T-helper 2 cell treated with Interferon-gamma antibody and Interleukin-4, amounts not matched to agents 5 μg/mL and 100 μg/mL, for 36 hours (primary cell): ENCODE measurements around the gene DNAAF5.

ENCODE experiments used
- DNase-seq: peaks from one replicate; pipeline ENCODE4 v3.0.0; 2021; ENCODE audit warnings: low spot score
- H3K27ac Mint-ChIP-seq: one replicate; pipeline ENCODE4 v1.8.0; 2021; ENCODE audit warnings: mild to moderate bottlenecking, mixed read lengths
- H3K27me3 Mint-ChIP-seq: one replicate; pipeline ENCODE4 v1.8.0; 2021; ENCODE audit warnings: low read depth, mixed read lengths
- H3K36me3 Mint-ChIP-seq: one replicate; pipeline ENCODE4 v1.8.0; 2021; ENCODE audit warnings: low read depth, mixed read lengths
- H3K4me1 Mint-ChIP-seq: one replicate; pipeline ENCODE4 v1.8.0; 2021; ENCODE audit warnings: low read depth, mixed read lengths
- H3K4me3 Mint-ChIP-seq: one replicate; pipeline ENCODE4 v1.8.0; 2022; ENCODE audit warnings: mild to moderate bottlenecking, moderate library complexity, mixed read lengths
- H3K9me3 Mint-ChIP-seq: one replicate; pipeline ENCODE4 v1.8.0; 2021; ENCODE audit warnings: mixed read lengths

Gene DNAAF5

GRCh38 chr7:696812-697551 is 29.5 kb upstream of the DNAAF5 start:
- peaks cover 15% of the 10 kb centered on the region for H3K36me3 Mint-ChIP-seq
- no peak for DNase-seq
- H3K4me1 Mint-ChIP-seq: no peaks in the 10 kb centered on the region
- H3K4me3 Mint-ChIP-seq: no peak overlapping the region
- peaks cover 8% of the 10 kb centered on the region for H3K9me3 Mint-ChIP-seq
- H3K27me3 Mint-ChIP-seq: no peaks in the 10 kb centered on the region
- H3K27ac Mint-ChIP-seq: no peak overlapping the region

- Mint-ChIP-seq H3K9me3 (peaks cover 20% of the 10 kb centered on the region), H3K36me3 (peaks cover 19% of the 10 kb centered on the region), H3K4me1 (no peaks in the 10 kb centered on the region), H3K4me3 (no peak overlapping the region), H3K27me3 (no peaks in the 10 kb centered on the region), H3K27ac (no peak overlapping the region)
- no peak for DNase-seq
Measured at GRCh38 chr7:698515-699475, 27.7 kb upstream of the DNAAF5 start.

GRCh38 chr7:699476-700170 is 26.9 kb upstream of the DNAAF5 start:
- Mint-ChIP-seq H3K27me3 (no peaks in the 10 kb centered on the region), H3K4me1 (no peaks in the 10 kb centered on the region), H3K36me3 (peaks cover 23% of the 10 kb centered on the region), H3K27ac (no peak overlapping the region), H3K4me3 (no peak overlapping the region), H3K9me3 (peaks cover 25% of the 10 kb centered on the region)
- no peak for DNase-seq

- H3K9me3 Mint-ChIP-seq: peaks cover 25% of the 10 kb centered on the region
- peaks cover 23% of the 10 kb centered on the region for H3K36me3 Mint-ChIP-seq
- H3K27ac Mint-ChIP-seq: no peak overlapping the region
- H3K4me3 Mint-ChIP-seq: no peak overlapping the region
- no peak for DNase-seq
- no peaks in the 10 kb centered on the region for H3K4me1 Mint-ChIP-seq
- H3K27me3 Mint-ChIP-seq: no peaks in the 10 kb centered on the region
Measured at GRCh38 chr7:701086-701671, 25.3 kb upstream of the DNAAF5 start.

- H3K4me3 Mint-ChIP-seq: no peak overlapping the region
- no peaks in the 10 kb centered on the region for H3K27me3 Mint-ChIP-seq
- H3K36me3 Mint-ChIP-seq: peaks cover 28% of the 10 kb centered on the region
- H3K4me1 Mint-ChIP-seq: no peaks in the 10 kb centered on the region
- no peak overlapping the region for H3K27ac Mint-ChIP-seq
- DNase-seq: no peak
- H3K9me3 Mint-ChIP-seq: peaks cover 25% of the 10 kb centered on the region
Measured at GRCh38 chr7:703049-703448, 23.4 kb upstream of the DNAAF5 start.

- no peak for DNase-seq
- Mint-ChIP-seq H3K27ac (no peak overlapping the region), H3K27me3 (no peaks in the 10 kb centered on the region), H3K4me1 (no peaks in the 10 kb centered on the region), H3K4me3 (no peak overlapping the region), H3K9me3 (peaks cover 20% of the 10 kb centered on the region), H3K36me3 (peaks cover 25% of the 10 kb centered on the region)
Measured at GRCh38 chr7:706721-707120, 19.8 kb upstream of the DNAAF5 start.

GRCh38 chr7:707296-708000 is 19.1 kb upstream of the DNAAF5 start:
- Mint-ChIP-seq H3K4me3 (no peak overlapping the region), H3K27me3 (no peaks in the 10 kb centered on the region), H3K27ac (no peak overlapping the region), H3K9me3 (peaks cover 14% of the 10 kb centered on the region), H3K36me3 (peaks cover 21% of the 10 kb centered on the region), H3K4me1 (no peaks in the 10 kb centered on the region)
- no peak for DNase-seq

GRCh38 chr7:710161-710560 is 16.3 kb upstream of the DNAAF5 start:
- no peaks in the 10 kb centered on the region for H3K9me3 Mint-ChIP-seq
- H3K27ac Mint-ChIP-seq: no peak overlapping the region
- H3K4me1 Mint-ChIP-seq: peaks cover 1% of the 10 kb centered on the region
- H3K4me3 Mint-ChIP-seq: no peak overlapping the region
- DNase-seq: no peak
- H3K36me3 Mint-ChIP-seq: peaks cover 13% of the 10 kb centered on the region
- H3K27me3 Mint-ChIP-seq: peaks cover 5% of the 10 kb centered on the region

GRCh38 chr7:711093-711921 is 15.2 kb upstream of the DNAAF5 start:
- Mint-ChIP-seq H3K4me3 (peak overlapping the region; percentile 45), H3K9me3 (no peaks in the 10 kb centered on the region), H3K4me1 (peaks cover 1% of the 10 kb centered on the region), H3K27ac (no peak overlapping the region), H3K27me3 (peaks cover 5% of the 10 kb centered on the region), H3K36me3 (peaks cover 13% of the 10 kb centered on the region)
- DNase-seq: no peak

GRCh38 chr7:711922-712380 is 14.5 kb upstream of the DNAAF5 start:
- Mint-ChIP-seq H3K4me3 (no peak overlapping the region), H3K27me3 (peaks cover 5% of the 10 kb centered on the region), H3K9me3 (no peaks in the 10 kb centered on the region), H3K27ac (no peak overlapping the region), H3K4me1 (peaks cover 1% of the 10 kb centered on the region), H3K36me3 (peaks cover 13% of the 10 kb centered on the region)
- DNase-seq: no peak

- no peak for DNase-seq
- Mint-ChIP-seq H3K4me1 (peaks cover 1% of the 10 kb centered on the region), H3K27me3 (peaks cover 5% of the 10 kb centered on the region), H3K36me3 (peaks cover 10% of the 10 kb centered on the region), H3K27ac (no peak overlapping the region), H3K4me3 (peak overlapping the region; percentile 45), H3K9me3 (no peaks in the 10 kb centered on the region)
Measured at GRCh38 chr7:712381-713138, 13.9 kb upstream of the DNAAF5 start.

GRCh38 chr7:713139-713457 is 13.4 kb upstream of the DNAAF5 start:
- Mint-ChIP-seq H3K4me3 (peak overlapping the region; percentile 63), H3K9me3 (no peaks in the 10 kb centered on the region), H3K4me1 (peaks cover 1% of the 10 kb centered on the region), H3K27ac (no peak overlapping the region), H3K27me3 (peaks cover 5% of the 10 kb centered on the region), H3K36me3 (peaks cover 7% of the 10 kb centered on the region)
- DNase-seq: no peak
